HG02840 (cell line): ENCODE measurements around the gene BLID.

Source experiments
- ATAC-seq: cut with Tn5 transposase; IDR thresholded peaks from one replicate; pipeline ENCODE4 v1.9.1; 2021; ENCODE audit warnings: mild to moderate bottlenecking, moderate library complexity, moderate number of reproducible peaks; ENCODE audit not compliant: unreplicated experiment, low FRiP score

The BLID gene

DNA sequence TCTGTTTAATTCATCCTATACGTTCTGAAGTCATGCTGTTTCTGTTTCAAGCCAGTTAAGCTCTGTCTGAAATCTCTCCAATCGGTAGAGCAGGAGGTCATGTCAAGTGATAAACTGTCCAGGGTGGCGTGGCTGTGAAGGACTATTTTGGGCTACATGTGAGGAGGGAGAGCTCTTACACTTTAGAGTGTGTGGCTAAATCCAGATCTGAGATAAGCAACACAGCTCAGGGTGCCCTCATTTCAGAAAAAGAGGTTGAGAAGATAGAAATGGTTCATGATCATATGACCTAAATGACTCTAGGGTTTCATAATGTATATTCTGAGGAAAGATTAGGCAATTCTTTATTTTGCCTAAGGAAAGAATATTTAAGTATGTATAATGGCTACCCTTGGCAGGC lies 8.4 kb downstream of the BLID start:
- ATAC-seq = no peak

DNA sequence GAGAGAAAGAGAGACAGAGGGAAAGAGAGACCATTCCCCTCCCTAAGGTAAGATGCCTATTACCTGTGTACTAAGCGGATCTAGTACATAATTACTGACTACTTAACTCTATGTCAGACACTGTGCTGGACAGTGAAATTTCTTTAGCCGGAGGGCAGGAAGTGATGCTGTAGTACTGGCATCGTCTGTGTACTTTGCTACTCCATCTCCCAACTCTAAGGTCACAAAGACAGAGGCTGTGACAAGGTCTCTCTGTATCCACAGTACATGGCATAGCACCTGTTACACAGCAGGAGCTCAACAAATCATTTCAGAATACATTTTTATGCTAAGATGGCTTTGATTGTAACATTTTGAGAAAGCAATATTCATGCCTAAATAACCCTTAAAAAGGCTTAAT lies 9.0 kb downstream of the BLID start:
- no peak for ATAC-seq

DNA sequence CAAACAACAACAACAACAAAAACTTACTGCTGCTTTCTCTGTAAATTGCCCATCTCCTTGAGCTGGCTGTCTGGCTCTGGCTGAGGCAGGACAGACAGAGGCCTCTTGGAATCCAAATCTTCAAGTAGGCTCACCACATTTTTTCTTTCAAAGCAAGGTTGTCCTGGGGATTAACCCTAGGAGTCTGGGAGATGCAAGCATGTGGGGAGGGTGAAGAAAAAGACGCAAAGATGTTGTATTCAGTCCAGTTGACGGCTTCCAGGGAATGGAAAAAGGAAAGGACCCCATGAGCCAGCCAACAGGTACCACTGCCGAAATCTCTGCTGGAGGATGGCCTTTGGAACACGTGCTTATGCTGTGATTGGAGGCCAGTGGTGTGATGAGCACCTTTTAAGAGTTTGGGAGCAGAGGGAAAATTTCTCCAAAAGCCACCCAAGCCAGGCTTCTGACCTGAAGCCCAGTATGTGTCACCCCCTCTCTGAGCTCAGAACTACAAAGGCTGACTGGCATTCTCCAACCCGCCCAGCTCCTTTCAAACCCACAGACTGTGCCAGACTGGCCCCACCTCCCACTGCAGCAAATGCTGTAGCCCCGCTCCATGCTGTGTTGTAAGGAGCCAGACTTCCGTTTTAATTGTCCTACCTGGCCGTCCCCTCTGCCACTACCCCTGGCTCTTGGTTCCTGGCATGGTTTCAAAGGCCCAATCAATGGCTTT lies 10.8 kb downstream of the BLID start:
- no peak for ATAC-seq

GRCh38 chr11:122104341-122104740 lies 11.7 kb downstream of the BLID start:
- ATAC-seq = no peak

DNA sequence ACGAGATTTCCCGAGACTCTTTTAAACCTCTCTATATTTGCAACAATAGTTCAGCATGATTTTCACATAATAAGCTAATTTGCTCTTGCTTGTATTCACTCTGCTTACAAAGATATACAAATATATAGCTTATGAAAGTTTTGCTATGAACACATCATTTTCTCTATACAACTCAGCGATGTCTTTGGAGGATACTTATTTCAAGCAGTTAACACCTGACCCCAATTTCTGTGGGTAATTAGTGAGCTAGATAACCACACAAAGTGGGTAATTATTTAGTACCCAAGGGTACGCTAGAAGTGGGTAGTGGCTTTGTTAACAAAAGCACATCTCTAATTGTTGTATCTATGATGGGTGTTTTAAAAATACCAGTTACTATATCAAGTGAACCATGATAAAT lies 12.3 kb downstream of the BLID start:
- no peak for ATAC-seq

GRCh38 chr11:122103321-122103720 lies 12.7 kb downstream of the BLID start:
- no peak for ATAC-seq

- ATAC-seq = no peak
These were observed 13.6 kb downstream of the BLID start for GRCh38 chr11:122102426-122102825.

DNA sequence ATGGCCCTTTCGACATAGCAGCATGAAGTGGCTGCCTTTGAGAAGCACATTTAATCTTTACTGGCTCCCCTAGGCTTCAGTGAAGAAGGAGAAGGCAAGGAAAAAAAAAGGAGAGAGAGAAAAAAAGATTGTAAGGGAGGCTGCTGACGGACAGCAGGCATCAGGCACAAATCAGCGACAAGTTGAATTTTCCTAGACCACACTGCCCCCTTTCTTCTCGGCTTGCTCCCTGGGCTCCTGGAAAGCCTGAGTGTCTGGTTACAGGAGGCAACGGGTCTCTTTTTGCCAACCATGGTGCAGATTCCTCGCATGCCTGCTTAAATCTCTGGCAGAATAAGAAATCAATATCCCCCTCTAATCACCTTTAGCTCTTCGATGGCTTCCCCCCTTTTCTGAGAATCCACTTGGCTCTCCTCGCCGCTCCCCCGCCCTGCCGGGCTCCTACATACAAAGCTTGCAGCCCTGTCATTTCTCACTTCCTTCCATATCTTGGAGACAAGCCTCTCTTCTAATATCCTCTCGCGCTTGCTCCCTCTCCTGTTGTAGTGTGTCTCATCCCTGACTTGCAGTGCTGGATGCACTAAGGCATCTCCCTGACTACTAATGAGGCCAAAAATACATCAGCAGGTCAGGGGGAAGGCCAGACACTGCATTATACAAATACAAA lies 14.3 kb downstream of the BLID start:
- ATAC-seq = no peak

DNA sequence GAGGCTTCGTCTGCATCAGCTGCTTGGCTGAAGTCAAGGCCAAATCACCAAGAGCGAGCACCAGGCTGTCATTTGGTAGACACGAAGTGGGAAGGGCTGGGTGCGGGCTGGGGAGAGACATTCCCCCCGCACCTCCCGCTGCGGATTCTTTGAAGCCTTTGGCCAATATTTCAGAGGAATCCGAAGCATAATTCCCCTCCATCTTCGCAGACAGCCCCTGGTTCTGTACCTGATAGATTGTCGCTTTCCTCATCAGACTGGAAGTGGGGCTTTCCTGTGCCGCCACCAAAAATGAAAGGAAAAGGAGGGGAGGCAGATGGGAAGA lies 15.3 kb downstream of the BLID start:
- ATAC-seq = no peak

DNA sequence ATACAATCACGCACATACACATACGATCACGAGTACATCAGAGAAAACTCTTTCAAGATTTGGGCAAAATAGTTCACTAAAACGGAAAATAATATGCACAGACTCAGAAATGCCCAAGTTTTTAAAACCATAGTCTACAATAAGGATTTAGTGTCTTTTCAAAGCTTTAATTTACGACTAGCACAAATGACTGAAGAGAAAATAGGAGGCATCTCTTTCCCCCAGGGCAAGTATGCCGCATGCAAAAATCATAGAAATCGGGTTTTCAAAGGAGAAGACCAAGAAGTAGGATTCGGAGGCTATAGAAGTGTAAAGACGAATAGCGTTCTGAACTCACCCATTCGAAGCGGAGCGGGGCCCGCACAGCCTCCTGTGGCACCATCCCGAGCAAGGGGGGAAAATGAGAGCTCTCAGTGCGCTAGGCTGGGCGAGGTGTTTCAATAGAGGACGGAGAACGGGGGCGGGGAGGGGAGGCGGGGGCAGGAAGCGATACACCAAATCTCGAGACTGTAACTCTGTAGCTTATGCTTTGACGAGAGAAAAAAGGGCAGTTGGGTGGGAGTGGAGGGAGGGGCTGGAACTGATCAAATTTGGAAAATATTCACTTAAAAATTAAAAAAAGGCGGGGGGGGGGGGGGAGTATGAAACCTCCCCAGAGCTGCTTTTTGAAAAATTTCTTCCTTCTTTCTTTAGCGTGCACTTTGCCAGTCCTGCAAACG lies 15.8 kb downstream of the BLID start:
- ATAC-seq = no peak

- no peak for ATAC-seq
These were observed 16.5 kb downstream of the BLID start for GRCh38 chr11:122099374-122100036.

DNA sequence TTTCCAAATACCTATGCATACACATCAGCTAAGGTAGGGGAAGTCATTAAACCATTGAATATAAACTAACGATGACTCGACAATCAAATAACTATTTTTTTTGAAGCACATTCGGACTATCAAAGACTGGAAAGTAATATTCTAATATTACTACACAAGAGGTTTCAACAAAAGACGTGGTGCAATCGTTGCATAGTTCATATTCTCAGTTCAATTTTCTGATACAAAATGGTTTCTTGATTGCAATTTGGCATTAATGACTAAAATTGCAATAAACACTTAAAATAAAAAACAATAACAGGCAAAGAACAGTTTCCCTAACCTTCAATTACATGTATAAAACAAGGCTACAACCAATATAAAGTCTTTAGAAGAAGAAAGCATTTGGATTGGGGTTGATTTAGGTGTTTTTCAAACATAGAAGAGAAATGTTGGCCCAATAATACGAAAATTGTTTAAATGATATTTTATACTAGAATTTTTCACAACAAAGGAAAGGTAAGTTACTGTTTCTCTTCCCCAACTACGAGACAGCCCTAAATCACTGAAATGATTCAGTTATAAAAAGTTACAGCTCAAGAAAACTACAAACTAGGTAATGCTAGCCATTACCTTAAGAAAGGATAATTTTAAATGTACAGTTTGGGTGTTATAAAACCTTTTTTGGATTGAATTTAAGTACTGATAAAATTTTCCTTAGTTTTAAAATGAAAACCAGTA lies 17.6 kb downstream of the BLID start:
- no peak for ATAC-seq

DNA sequence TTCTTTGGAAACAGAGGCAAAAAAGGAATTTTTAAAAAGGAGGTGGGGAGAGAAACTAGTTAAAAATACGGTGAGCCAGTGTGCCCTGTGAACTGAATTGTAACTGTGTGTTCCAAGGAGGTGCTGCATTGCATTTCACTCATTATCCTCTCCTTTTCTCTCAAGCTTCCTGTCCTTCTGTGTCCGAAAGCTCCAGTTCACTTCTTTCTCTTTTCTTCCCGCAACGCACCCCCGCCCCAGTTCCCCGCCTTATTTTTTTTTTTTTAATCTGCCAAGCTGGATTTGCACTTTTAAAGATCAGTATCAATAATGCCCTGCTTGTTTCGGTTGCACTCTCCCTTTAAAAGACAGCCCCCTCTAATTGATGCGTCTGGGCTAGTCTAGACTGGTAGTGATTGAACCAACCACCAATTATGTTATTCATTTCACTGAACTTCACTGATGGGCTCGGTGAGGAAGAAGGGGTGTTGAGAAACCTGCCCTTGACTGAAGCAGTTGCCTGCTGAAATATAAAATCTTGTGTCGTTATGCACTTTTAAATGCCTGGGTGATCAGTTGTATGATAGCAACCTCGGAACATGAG lies 18.5 kb downstream of the BLID start:
- ATAC-seq = no peak

GRCh38 chr11:122096272-122097112 lies 19.5 kb downstream of the BLID start:
- no peak for ATAC-seq

- no peak for ATAC-seq
These were observed 20.2 kb downstream of the BLID start for GRCh38 chr11:122095681-122096262.

DNA sequence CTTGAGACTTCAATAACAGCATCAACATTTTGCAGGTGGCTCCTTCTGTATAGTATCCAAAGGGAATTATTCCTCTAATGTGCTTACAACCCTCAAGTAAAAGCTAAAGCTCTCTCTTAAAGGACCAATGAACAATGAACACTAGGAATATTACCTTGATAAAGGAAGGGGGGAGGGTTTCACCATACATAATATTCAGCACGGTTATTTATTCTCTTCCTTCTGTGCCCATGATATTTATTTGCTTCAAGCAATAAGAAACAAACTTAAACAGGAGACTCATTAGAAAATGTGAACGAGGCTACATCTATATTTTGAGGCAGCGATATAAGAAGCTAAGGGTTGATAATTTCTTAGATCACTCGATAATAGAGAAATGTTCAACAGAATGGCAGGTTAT lies 21.2 kb downstream of the BLID start:
- no peak for ATAC-seq

GRCh38 chr11:122093731-122094275 lies 22.2 kb downstream of the BLID start:
- no peak for ATAC-seq

- ATAC-seq = no peak
These were observed 24.2 kb downstream of the BLID start for GRCh38 chr11:122091835-122092234.

- ATAC-seq = no peak
These were observed 26.9 kb downstream of the BLID start for GRCh38 chr11:122089111-122089510.
